ENCODE results near the gene TPRG1L. TPM values are rescaled to one million over a fixed set of nuclear protein-coding genes. Genes with fewer than 3 reads are reported as not detected.

TPRG1L gene
- total RNA-seq, 1 donor from 2014 or later, result 40.8 TPM

GRCh38 chr1:3676581-3677470 lies 52.0 kb downstream of the TPRG1L start:
- peaks cover 26% of the 10 kb centered on the region for H3K27me3 ChIP-seq (ENCODE audit: control insufficient read depth, insufficient read depth, low read length)
- no peaks in the 10 kb centered on the region for H3K36me3 ChIP-seq (ENCODE audit: control insufficient read depth, insufficient read depth, low read length)
- H3K4me3 ChIP-seq (ENCODE audit: low read depth, low read length), result no peak overlapping the region
- TF ChIP-seq CTCF (IDR thresholded peaks at IDR 0.05; ENCODE audit: insufficient read depth, low read length, poor library complexity, severe bottlenecking), result no peak
- DNase-seq (ENCODE audit: low read depth), result no peak

GRCh38 chr1:3677484-3677883 lies 52.7 kb downstream of the TPRG1L start:
- no peaks in the 10 kb centered on the region for H3K36me3 ChIP-seq (ENCODE audit: control insufficient read depth, insufficient read depth, low read length)
- peaks cover 26% of the 10 kb centered on the region for H3K27me3 ChIP-seq (ENCODE audit: control insufficient read depth, insufficient read depth, low read length)
- no peak for TF ChIP-seq CTCF (IDR thresholded peaks at IDR 0.05; ENCODE audit: insufficient read depth, low read length, poor library complexity, severe bottlenecking)
- DNase-seq (ENCODE audit: low read depth), result no peak
- H3K4me3 ChIP-seq (ENCODE audit: low read depth, low read length), result no peak overlapping the region

- Histone ChIP-seq H3K27me3 (ENCODE audit: control insufficient read depth, insufficient read depth, low read length) (peaks cover 28% of the 10 kb centered on the region), H3K36me3 (ENCODE audit: control insufficient read depth, insufficient read depth, low read length) (no peaks in the 10 kb centered on the region), H3K4me3 (ENCODE audit: low read depth, low read length) (no peak overlapping the region)
- DNase-seq (ENCODE audit: low read depth), result no peak
- TF ChIP-seq CTCF (IDR thresholded peaks at IDR 0.05; ENCODE audit: insufficient read depth, low read length, poor library complexity, severe bottlenecking), result no peak
Observed at GRCh38 chr1:3678361-3679097, 53.7 kb downstream of the TPRG1L start.

GRCh38 chr1:3679098-3679555 lies 54.3 kb downstream of the TPRG1L start:
- TF ChIP-seq CTCF (IDR thresholded peaks at IDR 0.05; ENCODE audit: insufficient read depth, low read length, poor library complexity, severe bottlenecking), result no peak
- Histone ChIP-seq H3K4me3 (ENCODE audit: low read depth, low read length) (no peak overlapping the region), H3K27me3 (ENCODE audit: control insufficient read depth, insufficient read depth, low read length) (peaks cover 29% of the 10 kb centered on the region), H3K36me3 (ENCODE audit: control insufficient read depth, insufficient read depth, low read length) (no peaks in the 10 kb centered on the region)
- DNase-seq (ENCODE audit: low read depth), result no peak

Other genes starting within 250 kb of the TPRG1L start
- gene ARHGEF16, start 170.3 kb upstream of the TPRG1L start, total RNA-seq, result 31.5 and 33.0 TPM in 2 replicates
- gene MEGF6, start 13.5 kb upstream of the TPRG1L start, total RNA-seq, result 13.1 and 16.7 TPM in 2 replicates
- 33.9 and 35.2 TPM in 2 replicates for gene WRAP73, start 25.1 kb downstream of the TPRG1L start, total RNA-seq
- 0.04 and 0.07 TPM in 2 replicates for gene TP73, start 27.5 kb downstream of the TPRG1L start, total RNA-seq
- gene CCDC27, start 127.4 kb downstream of the TPRG1L start, total RNA-seq, result not detected in 2 replicates
- gene SMIM1, start 147.7 kb downstream of the TPRG1L start, total RNA-seq, result not detected in 2 replicates
- gene LRRC47, start 171.5 kb downstream of the TPRG1L start, total RNA-seq, result 49.5 and 55.9 TPM in 2 replicates
- 34.4 and 47.3 TPM in 2 replicates for gene CEP104, start 232.2 kb downstream of the TPRG1L start, total RNA-seq
- 4.7 and 6.0 TPM in 2 replicates for gene DFFB, start 232.5 kb downstream of the TPRG1L start, total RNA-seq